ENCODE results near the gene VEGFA.
A peak's percentile ranks its signal among the peaks of the same experiment; 100 is the strongest.

VEGFA gene

GRCh38 chr6:43826730-43827129 lies 56.7 kb downstream of the VEGFA start:
- FAIRE-seq = no peak

- FAIRE-seq = no peak
Observed at GRCh38 chr6:43827898-43828297, 57.9 kb downstream of the VEGFA start.

DNA sequence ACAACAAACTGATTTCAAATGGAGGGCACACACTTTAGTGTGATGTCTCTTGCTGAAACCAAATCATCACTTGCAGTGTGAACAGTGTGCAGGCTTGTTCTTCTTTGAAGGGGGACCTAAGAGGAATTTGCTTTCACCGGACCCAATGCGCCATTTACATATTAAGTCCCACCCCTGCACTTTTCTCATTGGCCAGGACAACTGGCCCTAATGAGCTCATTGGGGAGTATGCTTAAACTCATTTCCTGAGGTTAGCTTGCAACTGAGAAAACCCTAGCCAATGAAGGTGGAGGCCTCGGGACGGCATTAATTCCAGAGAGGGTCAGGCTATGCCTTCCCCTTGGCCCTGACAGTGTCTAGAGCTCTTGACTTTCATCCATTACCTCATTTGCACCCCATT lies 58.7 kb downstream of the VEGFA start:
- FAIRE-seq = no peak

- FAIRE-seq = no peak
Observed at GRCh38 chr6:43829470-43829869, 59.5 kb downstream of the VEGFA start.

DNA sequence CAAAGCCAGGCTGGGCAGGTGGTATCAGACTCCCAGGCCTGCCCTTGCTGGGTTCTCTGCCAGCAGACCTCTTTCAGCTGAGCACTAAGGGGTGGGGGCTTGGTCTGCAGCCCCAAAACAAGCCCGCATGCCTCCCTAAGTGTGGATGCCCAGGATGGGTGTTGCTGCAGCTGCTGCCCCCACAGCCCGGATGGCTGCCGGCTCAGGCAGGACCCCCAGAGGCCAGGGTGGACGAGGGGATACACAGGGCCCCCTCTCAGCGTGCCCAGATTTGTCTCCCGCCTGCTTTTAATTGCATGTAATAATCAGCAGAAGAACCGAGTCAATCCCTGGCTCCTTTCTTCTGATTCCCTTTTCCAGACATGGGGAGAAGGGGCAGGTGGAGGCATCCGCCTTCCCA lies 60.8 kb downstream of the VEGFA start:
- no peak for FAIRE-seq

DNA sequence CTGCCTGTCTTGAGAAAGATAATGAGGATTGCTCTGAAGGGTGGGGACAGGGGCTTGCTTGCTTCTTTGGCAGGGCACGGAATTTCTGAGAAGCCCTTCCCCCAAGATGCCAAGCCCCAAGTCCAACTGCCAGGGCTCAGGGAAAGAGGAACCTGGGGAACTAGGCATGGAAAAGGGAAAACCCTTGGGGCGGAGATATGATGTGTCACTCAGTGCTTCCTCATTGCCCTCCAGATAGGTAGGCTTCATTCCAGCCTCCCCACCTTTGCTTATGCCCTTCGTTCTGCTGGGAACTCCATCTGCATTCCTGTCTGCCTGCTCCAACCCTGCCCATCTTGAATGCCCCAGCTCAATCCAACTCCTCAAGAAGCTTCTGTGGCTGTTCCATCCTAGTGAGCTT lies 61.2 kb downstream of the VEGFA start:
- no peak for FAIRE-seq

DNA sequence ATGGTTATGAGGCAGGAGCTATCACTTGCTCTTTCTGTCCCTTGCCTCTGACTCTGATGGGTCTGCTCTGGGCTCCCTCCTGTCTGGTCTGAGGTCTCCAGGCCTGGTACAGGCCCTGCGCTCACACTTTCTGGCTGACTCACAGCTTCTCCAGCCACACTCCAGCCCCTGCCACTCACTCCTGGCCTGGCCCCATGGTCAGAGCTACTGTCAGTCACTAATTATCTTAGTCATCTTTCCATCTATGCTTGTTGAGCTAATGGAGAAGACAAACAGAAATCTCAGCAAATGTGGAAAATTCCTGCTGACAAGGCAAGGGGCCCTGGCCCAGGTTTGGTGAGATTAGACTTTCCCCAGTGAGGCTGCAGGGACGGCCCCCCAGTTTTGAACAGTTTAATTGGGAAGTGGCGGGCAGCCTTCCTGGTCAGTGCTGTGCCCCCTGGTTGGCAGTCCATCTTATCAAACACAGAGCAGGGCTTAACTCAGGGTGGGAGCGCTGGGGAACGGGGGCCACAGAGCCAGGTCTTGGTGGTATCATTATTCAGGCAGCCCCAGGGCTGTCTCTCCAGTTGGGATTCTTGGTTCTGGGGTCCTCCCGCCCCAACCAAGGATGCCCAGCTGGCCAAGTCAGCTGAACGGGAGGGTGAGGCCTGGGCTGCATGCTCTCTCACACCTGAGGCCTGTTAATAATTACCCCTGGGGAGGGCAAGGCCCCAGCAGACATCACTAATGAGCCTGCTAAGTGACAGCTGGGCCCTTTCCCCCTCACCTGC lies 63.4 kb downstream of the VEGFA start:
- FAIRE-seq = peak; percentile 97

DNA sequence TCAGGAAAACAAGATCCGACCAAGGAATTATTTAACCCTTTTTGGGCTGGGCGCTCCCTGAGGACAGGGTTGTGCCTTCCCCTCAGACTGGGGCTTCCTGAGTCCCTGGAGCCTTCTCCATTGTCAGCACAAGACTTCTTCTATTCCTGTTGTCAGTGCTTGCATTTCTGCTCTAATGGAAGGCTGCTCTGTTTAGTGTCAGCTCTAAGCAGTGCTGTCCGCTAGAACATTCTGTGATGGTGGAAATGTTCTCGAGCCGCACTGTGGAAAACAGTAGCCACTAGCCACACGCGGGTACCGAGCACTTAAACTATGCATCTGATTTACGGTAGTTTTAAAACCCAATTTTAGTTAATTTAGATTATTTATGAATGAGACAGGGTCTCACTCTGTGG lies 64.0 kb downstream of the VEGFA start:
- no peak for FAIRE-seq

- FAIRE-seq = no peak
Observed at GRCh38 chr6:43834528-43835155, 64.6 kb downstream of the VEGFA start.

- FAIRE-seq = no peak
Observed at GRCh38 chr6:43835872-43836419, 65.9 kb downstream of the VEGFA start.

Data from islet of Langerhans (tissue), 1 donor.